Naive thymus-derived CD4-positive, alpha-beta T cell (primary cell): Measurements from ENCODE around the gene MIEN1. TPM values are rescaled to one million over a fixed set of nuclear protein-coding genes. Genes with fewer than 3 reads are reported as not detected.
A peak's percentile ranks its signal among the peaks of the same experiment; 100 is the strongest.

ENCODE experiments used
- ATAC-seq: fragments of 150-1000 bp; cut with Tn5 transposase; 2 replicates; pipeline ENCODE4 v1.10.0; 2021; ENCODE audit warnings: mild to moderate bottlenecking, moderate library complexity
- CTCF ChIA-PET: fragments of 350-600 bp; sonication (Branson Sonifier 250); formaldehyde crosslinking; loops from one replicate; lab custom pipeline; 2021; ENCODE audit warnings: antibody characterized with exemption; lab: Charles Lee
- POLR2A ChIA-PET: fragments of 350-600 bp; sonication (Branson Sonifier 250); formaldehyde crosslinking; loops from one replicate; lab custom pipeline; 2021; ENCODE audit warnings: antibody characterized with exemption, inconsistent platforms; lab: Charles Lee
- DNase-seq, 9 donors: peaks; one replicate each; pipeline versions ENCODE4 v3.0.0 to v3.0.0-alpha.2; 2020 to 2022; ENCODE audit warnings: mixed read lengths in 1 of 9
- H3K27ac ChIP-seq: one replicate; pipeline ENCODE4 v1.7.0; 2013; ENCODE audit warnings: mild to moderate bottlenecking, low read depth, low read length, moderate library complexity
- H3K27me3 ChIP-seq, 2 donors: one replicate each; pipeline ENCODE4 v1.7.0; 2013; ENCODE audit warnings: low read length in 2 of 2, mild to moderate bottlenecking in 2 of 2, moderate library complexity in 2 of 2; ENCODE audit not compliant: control insufficient read depth in 2 of 2, insufficient read depth in 2 of 2
- H3K36me3 ChIP-seq, 3 experiments: 1 replicate in 2 of 3; 2 replicates in 1 of 3; pipeline ENCODE4 v1.7.0; 2013; ENCODE audit warnings: low read length in 3 of 3, mild to moderate bottlenecking in 3 of 3, moderate library complexity in 1 of 3; ENCODE audit not compliant: insufficient read depth in 3 of 3, control insufficient read depth in 2 of 3
- H3K4me1 ChIP-seq, 2 donors: one replicate each; pipeline ENCODE4 v1.7.0; 2013; ENCODE audit warnings: low read length in 2 of 2, mild to moderate bottlenecking in 2 of 2, moderate library complexity in 1 of 2; ENCODE audit not compliant: control insufficient read depth in 2 of 2, insufficient read depth in 2 of 2
- H3K4me3 ChIP-seq: 2 replicates; pipeline ENCODE4 v1.7.0; 2013; ENCODE audit warnings: mild to moderate bottlenecking, low read length
- H3K9me3 ChIP-seq, 3 experiments: 1 replicate in 2 of 3; 2 replicates in 1 of 3; pipeline ENCODE4 v1.7.0; 2013; ENCODE audit warnings: low read length in 3 of 3; ENCODE audit not compliant: control insufficient read depth in 2 of 3
- H3K27ac Mint-ChIP-seq, 9 donors: one replicate each; pipeline ENCODE4 v1.8.0; 2020 to 2022; ENCODE audit warnings: mixed read lengths in 9 of 9, mild to moderate bottlenecking in 8 of 9, moderate library complexity in 5 of 9, inconsistent platforms in 2 of 9
- H3K27me3 Mint-ChIP-seq, 5 donors: one replicate each; pipeline ENCODE4 v1.8.0; 2021 to 2022; ENCODE audit warnings: mixed read lengths in 5 of 5, mild to moderate bottlenecking in 1 of 5
- H3K36me3 Mint-ChIP-seq, 5 donors: one replicate each; pipeline ENCODE4 v1.8.0; 2020 to 2022; ENCODE audit warnings: mixed read lengths in 5 of 5, mild to moderate bottlenecking in 3 of 5, inconsistent platforms in 1 of 5
- H3K4me1 Mint-ChIP-seq, 7 donors: one replicate each; pipeline ENCODE4 v1.8.0; 2020 to 2022; ENCODE audit warnings: mixed read lengths in 7 of 7, mild to moderate bottlenecking in 3 of 7, inconsistent platforms in 1 of 7
- H3K4me3 Mint-ChIP-seq, 10 donors: one replicate each; pipeline ENCODE4 v1.8.0; 2020 to 2022; ENCODE audit warnings: mild to moderate bottlenecking in 10 of 10, mixed read lengths in 10 of 10, moderate library complexity in 6 of 10, inconsistent platforms in 2 of 10
- H3K9me3 Mint-ChIP-seq, 11 donors: one replicate each; pipeline ENCODE4 v1.8.0; 2020 to 2022; ENCODE audit warnings: mixed read lengths in 11 of 11, mild to moderate bottlenecking in 4 of 11, inconsistent platforms in 1 of 11, moderate library complexity in 1 of 11
- intact Hi-C, 2 donors: fragments of 100-400 bp; cut with micrococcal nuclease; formaldehyde crosslinking; loops; one replicate each; pipeline ENCODE4 v1.15.1; 2023
- polyA plus RNA-seq, 2 donors: library from polyadenylated mRNA; unstranded; fragments of 300-500 nt; fragmentation: Illumina TruSeq; gene quantifications; one replicate each; pipeline ENCODE4 v1.2.3, GENCODE V29; 2021
- total RNA-seq, 6 experiments: library from RNA in 5 of 6; stranded (reverse) in 5 of 6; gene quantifications; 1 replicate in 5 of 6; 2 replicates in 1 of 6; pipeline ENCODE4 v1.2.3 and lab custom pipeline; 2021 to 2026

The MIEN1 gene
- total RNA-seq (10 to 100 TPM; 28.7 to 40.1 (median 32.3) TPM), polyA plus RNA-seq (10 to 100 TPM; 73.5 to 74.3 TPM), total RNA-seq (lab: John Stamatoyannopoulos, UW) (14.1 reads per million, percentile 43 among the genes with 10 or more reads in this experiment)

- Mint-ChIP-seq H3K27ac (peak within 1 kb of the TSS; percentile 84 to 98 (median 94)), H3K4me1 (peaks cover 11 to 20% (median 16%) of the 10 kb centered on the region in 7 donors), H3K36me3 (peaks cover 0 to 11% (median 6%) of the 10 kb centered on the region in 5 donors), H3K27me3 (peaks cover 0 to 7% (median 0%) of the 10 kb centered on the region in 5 donors), H3K9me3 (no peaks in the 10 kb centered on the region), H3K4me3 (peak within 1 kb of the TSS; percentile 88 to 96 (median 92))
- H3K4me3 ChIP-seq = peak within 1 kb of the TSS; percentile 95
- H3K9me3 ChIP-seq = no peaks in the 10 kb centered on the region
- peak; percentile 87 to 100 (median 95) for DNase-seq
- no peaks in the 10 kb centered on the region for H3K27me3 ChIP-seq
- peak; percentile 98 for ATAC-seq
- H3K27ac ChIP-seq = peak within 1 kb of the TSS; percentile 95
- peaks cover 10% of the 10 kb centered on the region in 2 donors for H3K4me1 ChIP-seq
- intact Hi-C loops = loop anchor here (1.0 to 10.0 kb wide), 13 partner anchors 24 to 326 kb away; partner anchors contain the start of genes IKZF3 (in 2 of the 2), PSMD3 (in 2 of the 2), STARD3 (in 2 of the 2) and FBXL20 (in 1 of the 2)
- ChIA-PET POLR2A (interaction anchor here (0.5 to 4.2 kb wide), 31 partner anchors 10 to 303 kb away, joined by 3 to 28 read pairs (median 4); partner anchors contain the start of genes IKZF3, LRRC3C, ORMDL3 and PGAP3), CTCF (interaction anchor here (0.6 to 3.4 kb wide), 21 partner anchors 17 to 1289 kb away, joined by 3 to 29 read pairs (median 4); partner anchors contain the start of gene IKZF3)
- peaks cover 3 to 34% (median 5%) of the 10 kb centered on the region in 3 experiments for H3K36me3 ChIP-seq
These were observed at the start of gene MIEN1 for GRCh38 chr17:39730095-39730921. Gene MIEN1 (minus strand): TSS chr17:39730532. CDS start chr17:39730495, 37 bp downstream.

- H3K9me3 ChIP-seq = no peaks in the 10 kb centered on the region
- POLR2A ChIA-PET = interaction anchor here (0.6 to 4.7 kb wide), 12 partner anchors 11 to 203 kb away, joined by 3 to 48 read pairs (median 4); partner anchors contain the start of gene PSMD3
- peak; percentile 72 for ATAC-seq
- H3K4me1 ChIP-seq = peaks cover 61 to 75% of the 10 kb centered on the region in 2 donors
- H3K4me1 Mint-ChIP-seq = peaks cover 60 to 91% (median 86%) of the 10 kb centered on the region in 7 donors
- H3K9me3 Mint-ChIP-seq = peaks cover 0 to 2% (median 0%) of the 10 kb centered on the region in 11 donors
- peak overlapping the region; percentile 68 to 98 (median 94) for H3K27ac Mint-ChIP-seq
- no peaks in the 10 kb centered on the region for H3K36me3 ChIP-seq
- H3K27ac ChIP-seq = peak overlapping the region; percentile 77
- no peaks in the 10 kb centered on the region for H3K27me3 ChIP-seq
- no peaks in the 10 kb centered on the region for H3K27me3 Mint-ChIP-seq
- CTCF ChIA-PET = interaction anchor here (0.8 to 3.2 kb wide), 4 partner anchors 22 to 66 kb away, joined by 3 to 14 read pairs (median 5); no protein-coding TSS in a partner anchor
- peaks cover under 1 to 36% (median 10%) of the 10 kb centered on the region in 5 donors for H3K36me3 Mint-ChIP-seq
- H3K4me3 Mint-ChIP-seq = peak overlapping the region; percentile 79 to 95 (median 90)
- peak in 1 of 9 donors; percentile 40 for DNase-seq
- intact Hi-C loops = loop anchor here (1.0 to 5.0 kb wide), 6 partner anchors 7 to 150 kb away; partner anchors contain the start of genes LRRC3C (in 1 of the 2) and ORMDL3 (in 1 of the 2)
- peak overlapping the region; percentile 74 for H3K4me3 ChIP-seq
These were observed 47.4 kb upstream of the MIEN1 start for GRCh38 chr17:39777534-39778365.

GRCh38 chr17:39776252-39776651 lies 45.9 kb upstream of the MIEN1 start:
- no peaks in the 10 kb centered on the region for H3K36me3 ChIP-seq
- peak overlapping the region; percentile 74 for H3K4me3 ChIP-seq
- Mint-ChIP-seq H3K36me3 (peaks cover 0 to 37% (median 13%) of the 10 kb centered on the region in 5 donors), H3K27ac (peak overlapping the region; percentile 20 to 98 (median 92)), H3K27me3 (no peaks in the 10 kb centered on the region), H3K9me3 (peaks cover 0 to 2% (median 0%) of the 10 kb centered on the region in 11 donors), H3K4me1 (peaks cover 60 to 91% (median 86%) of the 10 kb centered on the region in 7 donors), H3K4me3 (peak overlapping the region; percentile 39 to 95 (median 90))
- ChIA-PET POLR2A (interaction anchor here (0.5 to 4.7 kb wide), 10 partner anchors 16 to 85 kb away, joined by 3 to 48 read pairs (median 6); no protein-coding TSS in a partner anchor), CTCF (interaction anchor here (1.0 to 3.2 kb wide), 9 partner anchors 9 to 155 kb away, joined by 3 to 14 read pairs (median 3); no protein-coding TSS in a partner anchor)
- no peaks in the 10 kb centered on the region for H3K27me3 ChIP-seq
- intact Hi-C loops = loop anchor here (2.0 to 5.0 kb wide), 2 partner anchors 17 to 151 kb away; partner anchors contain the start of genes LRRC3C (in 1 of the 2) and ORMDL3 (in 1 of the 2)
- peak overlapping the region; percentile 77 for H3K27ac ChIP-seq
- H3K4me1 ChIP-seq = peaks cover 61 to 76% of the 10 kb centered on the region in 2 donors
- peak in 1 of 9 donors; percentile 36 for DNase-seq
- no peaks in the 10 kb centered on the region for H3K9me3 ChIP-seq
- ATAC-seq = peak; percentile 36

GRCh38 chr17:39775031-39775430 lies 44.7 kb upstream of the MIEN1 start:
- DNase-seq = no peak
- H3K27me3 Mint-ChIP-seq = no peaks in the 10 kb centered on the region
- Histone ChIP-seq H3K4me3 (peak overlapping the region; percentile 26), H3K36me3 (no peaks in the 10 kb centered on the region), H3K9me3 (no peaks in the 10 kb centered on the region), H3K4me1 (peaks cover 61 to 78% of the 10 kb centered on the region in 2 donors), H3K27ac (peak overlapping the region; percentile 71), H3K27me3 (no peaks in the 10 kb centered on the region)
- ATAC-seq = no peak
- ChIA-PET POLR2A (interaction anchor here (0.8 to 4.7 kb wide), 7 partner anchors 17 to 137 kb away, joined by 3 to 48 read pairs (median 6); no protein-coding TSS in a partner anchor), CTCF (interaction anchor here (1.2 to 3.2 kb wide), 3 partner anchors 19 to 154 kb away, joined by 3 to 14 read pairs (median 5); no protein-coding TSS in a partner anchor)
- H3K4me3 Mint-ChIP-seq = peak overlapping the region in 8 of 10 donors; percentile 11 to 95 (median 65)
- intact Hi-C loops = loop anchor here in 1 of 2 donors (5.0 kb wide), 1 partner anchor 152 kb away; the partner anchor contains the start of genes LRRC3C and ORMDL3
- H3K27ac Mint-ChIP-seq = peak overlapping the region; percentile 11 to 98 (median 86)
- peaks cover 63 to 94% (median 90%) of the 10 kb centered on the region in 7 donors for H3K4me1 Mint-ChIP-seq
- H3K36me3 Mint-ChIP-seq = peaks cover 0 to 33% (median 13%) of the 10 kb centered on the region in 5 donors
- no peaks in the 10 kb centered on the region for H3K9me3 Mint-ChIP-seq

- Histone ChIP-seq H3K27me3 (no peaks in the 10 kb centered on the region), H3K36me3 (no peaks in the 10 kb centered on the region), H3K4me3 (peak overlapping the region; percentile 31), H3K9me3 (no peaks in the 10 kb centered on the region), H3K27ac (peak overlapping the region; percentile 71), H3K4me1 (peaks cover 63 to 84% of the 10 kb centered on the region in 2 donors)
- CTCF ChIA-PET = interaction anchor here (0.6 kb wide), 1 partner anchor 625 kb away, joined by 4 read pairs; no protein-coding TSS in a partner anchor
- ATAC-seq (no peak), DNase-seq (no peak)
- no peaks in the 10 kb centered on the region for H3K27me3 Mint-ChIP-seq
- H3K4me1 Mint-ChIP-seq = peaks cover 71 to 98% (median 94%) of the 10 kb centered on the region in 7 donors
- intact Hi-C loops = loop anchor here in 1 of 2 donors (5.0 kb wide), 1 partner anchor 88 kb away; the partner anchor contains the start of gene IKZF3
- peak overlapping the region; percentile 81 to 98 (median 91) for H3K27ac Mint-ChIP-seq
- H3K4me3 Mint-ChIP-seq = peak overlapping the region; percentile 51 to 95 (median 77)
- H3K9me3 Mint-ChIP-seq = no peaks in the 10 kb centered on the region
- POLR2A ChIA-PET = interaction anchor here (1.8 to 4.7 kb wide), 3 partner anchors 18 to 45 kb away, joined by 5 to 48 read pairs (median 6); no protein-coding TSS in a partner anchor
- peaks cover 0 to 32% (median 15%) of the 10 kb centered on the region in 5 donors for H3K36me3 Mint-ChIP-seq
These were observed 43.7 kb upstream of the MIEN1 start for GRCh38 chr17:39774047-39774446.
